ENCODE data around the gene ATOX1. TPM values are rescaled to one million over a fixed set of nuclear protein-coding genes. Genes with fewer than 3 reads are reported as not detected.

The ATOX1 gene
- total and polyA plus RNA-seq, 2 of the 13 experiments (the other 11 are each of a cell fraction or from before 2014, with no cell fraction given), result 62.4 to 124 TPM

- TF ChIP-seq ZNF614 (CRISPR knock-in tag; IDR thresholded peaks at IDR 0.05; ENCODE audit: borderline replicate concordance), result no peak
- no peak for TF ChIP-seq ZNF547 (CRISPR knock-in tag; IDR thresholded peaks at IDR 0.05)
- TF ChIP-seq NCOA2 (CRISPR knock-in tag; IDR thresholded peaks at IDR 0.05), result 0 out of 2 replicates have a peak, but pooled peaks have one; percentile 38
- no peak for TF ChIP-seq ZNF317 (CRISPR knock-in tag; IDR thresholded peaks at IDR 0.05)
- no peak for TF ChIP-seq TCF7L2 (IDR thresholded peaks at IDR 0.05; ENCODE audit: low read depth, low read length)
- no peak for TF ChIP-seq SOX13 (IDR thresholded peaks at IDR 0.05)
- peak in 1 of 2 experiments; percentile 41; a peak in 1 of 4 replicates for TF ChIP-seq SOX13 (CRISPR knock-in tag; conservative IDR thresholded peaks at IDR 0.05 in 1 of 2, IDR thresholded peaks at IDR 0.05 in 1 of 2)
- TF ChIP-seq CTCF (CRISPR knock-in tag; IDR thresholded peaks at IDR 0.05), result peak; percentile 2; the same call in 1 of the 2 replicates
- no peak for TF ChIP-seq HNRNPUL1 (IDR thresholded peaks at IDR 0.05; ENCODE audit: low read depth, low read length)
- TF ChIP-seq IRX3 (CRISPR knock-in tag; IDR thresholded peaks at IDR 0.05; ENCODE audit: borderline replicate concordance, low read depth), result no peak
- no peak for TF ChIP-seq ZNF501 (CRISPR knock-in tag; IDR thresholded peaks at IDR 0.05)
- no peak for TF ChIP-seq ZNF883 (CRISPR knock-in tag; IDR thresholded peaks at IDR 0.05; ENCODE audit: not compliant biosample characterization)
- 0 out of 2 replicates have a peak, but pooled peaks have one; percentile 50 for TF ChIP-seq NR2F2 (IDR thresholded peaks at IDR 0.05; ENCODE audit: borderline replicate concordance, low read depth)
- TF ChIP-seq ATF1 (CRISPR knock-in tag; IDR thresholded peaks at IDR 0.05), result no peak
- TF ChIP-seq HNRNPL (IDR thresholded peaks at IDR 0.05; ENCODE audit: low read depth, low read length), result no peak
- TF ChIP-seq CEBPZ (IDR thresholded peaks at IDR 0.05; ENCODE audit: low read length), result no peak
- TF ChIP-seq DR1 (CRISPR knock-in tag; IDR thresholded peaks at IDR 0.05), result no peak
- TF ChIP-seq RARA (CRISPR knock-in tag; IDR thresholded peaks at IDR 0.05), result peak; percentile 24; the same call in 1 of the 2 replicates
- peak; percentile 74 for TF ChIP-seq PHF21A (CRISPR knock-in tag; IDR thresholded peaks at IDR 0.05)
- peak; percentile 42; the same call in 1 of the 2 replicates for TF ChIP-seq AHDC1 (CRISPR knock-in tag; IDR thresholded peaks at IDR 0.05; ENCODE audit: borderline replicate concordance)
- peak; percentile 36; the same call in 1 of the 2 replicates for TF ChIP-seq TARDBP (CRISPR knock-in tag; IDR thresholded peaks at IDR 0.05)
Measured at GRCh38 chr5:151755383-151755782, 3.0 kb downstream of the ATOX1 start (continued).

All from HepG2 (cell line).